HEK293 (cell line): Measurements from ENCODE around the gene TBL1X.

ENCODE experiments used
- CTCF ChIA-PET: fragments of 350-600 bp; formaldehyde crosslinking; extraction: SDS; loops from one replicate; lab custom pipeline; 2021; ENCODE audit warnings: antibody characterized with exemption; lab: Yijun Ruan, JAX
- POLR2A ChIA-PET: fragments of 300-600 bp; formaldehyde crosslinking; extraction: SDS; loops from one replicate; lab custom pipeline; 2020; ENCODE audit warnings: antibody characterized with exemption, inconsistent platforms; lab: Yijun Ruan, JAX
- H3K27ac ChIP-seq: fragments of 200-500 bp; sonication (Bioruptor generic); 2 replicates; pipeline ENCODE4 v1.5.1; 2014; ENCODE audit warnings: low read depth, low read length, control low read depth, inconsistent platforms; ENCODE audit errors: extremely low read depth
- H3K36me3 ChIP-seq, 2 experiments: fragments of 200-500 bp in 1 of 2; sonication (Bioruptor generic) in 1 of 2; 1 replicate in 1 of 2; 2 replicates in 1 of 2; pipeline ENCODE4 v1.5.1; 2014 to 2017; ENCODE audit warnings: inconsistent platforms in 2 of 2, low read length in 2 of 2; ENCODE audit not compliant: control insufficient read depth in 2 of 2, insufficient read depth in 1 of 2
- H3K4me1 ChIP-seq: fragments of 200-500 bp; sonication (Bioruptor generic); 2 replicates; pipeline ENCODE4 v1.5.1; 2014; ENCODE audit warnings: mild to moderate bottlenecking, low read length, inconsistent platforms; ENCODE audit not compliant: control insufficient read depth, insufficient read depth
- H3K4me3 ChIP-seq: 2 replicates; pipeline ENCODE4 v1.5.1; 2011; ENCODE audit warnings: low read depth, mild to moderate bottlenecking, control low read depth, low read length, moderate library complexity
- H3K9me3 ChIP-seq: fragments of 200-500 bp; sonication (Bioruptor generic); 2 replicates; pipeline ENCODE4 v1.5.1; 2014; ENCODE audit warnings: low read depth, low read length, inconsistent platforms; ENCODE audit not compliant: control insufficient read depth, insufficient read depth
- EGR2 ChIP-seq: fragments of 450-650 bp; formaldehyde crosslinking; IDR thresholded peaks from 2 replicates; pipeline ENCODE4 v1.5.1; 2016; ENCODE audit warnings: low read depth, missing biosample characterization, missing genetic modification characterization
- FEZF1 ChIP-seq: fragments of 450-650 bp; formaldehyde crosslinking; IDR thresholded peaks from 2 replicates; pipeline ENCODE4 v1.5.1; 2016; ENCODE audit warnings: missing biosample characterization, missing genetic modification characterization
- KLF7 ChIP-seq: fragments of 450-650 bp; formaldehyde crosslinking; IDR thresholded peaks from 2 replicates; pipeline ENCODE4 v1.5.1; 2016; ENCODE audit warnings: missing biosample characterization, missing genetic modification characterization, borderline replicate concordance
- PRDM1 ChIP-seq: fragments of 450-650 bp; formaldehyde crosslinking; IDR thresholded peaks from 2 replicates; pipeline ENCODE4; 2016; ENCODE audit warnings: missing biosample characterization, missing genetic modification characterization
- PRDM10 ChIP-seq: fragments of 450-650 bp; formaldehyde crosslinking; IDR thresholded peaks from 2 replicates; pipeline ENCODE4 v1.5.1; 2016; ENCODE audit warnings: missing biosample characterization, missing genetic modification characterization
- SETDB1 ChIP-seq: IDR thresholded peaks from one replicate; pipeline ENCODE4 v1.6.1; 2017; ENCODE audit warnings: mild to moderate bottlenecking, low read length, moderate library complexity, mixed read lengths; ENCODE audit not compliant: insufficient read length
- ZFHX2 ChIP-seq: fragments of 450-650 bp; formaldehyde crosslinking; conservative IDR thresholded peaks from 2 replicates; pipeline ENCODE4 v1.5.1; 2016; ENCODE audit warnings: missing biosample characterization, missing genetic modification characterization
- ZIC2 ChIP-seq: fragments of 450-650 bp; formaldehyde crosslinking; IDR thresholded peaks from 2 replicates; pipeline ENCODE4 v1.5.1; 2016; ENCODE audit warnings: missing biosample characterization, missing genetic modification characterization
- ZNF112 ChIP-seq: fragments of 450-650 bp; formaldehyde crosslinking; IDR thresholded peaks from 2 replicates; pipeline ENCODE4 v1.5.0; 2017; ENCODE audit warnings: missing biosample characterization, missing genetic modification characterization
- ZNF121 ChIP-seq: fragments of 450-650 bp; formaldehyde crosslinking; IDR thresholded peaks from 2 replicates; pipeline ENCODE4 v1.5.1; 2016; ENCODE audit warnings: missing biosample characterization, missing genetic modification characterization
- ZNF157 ChIP-seq: fragments of 450-650 bp; formaldehyde crosslinking; IDR thresholded peaks from 2 replicates; pipeline ENCODE4 v1.5.1; 2016; ENCODE audit warnings: missing biosample characterization, missing genetic modification characterization
- ZNF37A ChIP-seq: fragments of 450-650 bp; IDR thresholded peaks from 2 replicates; pipeline ENCODE4 v1.5.1; 2018; ENCODE audit warnings: missing biosample characterization, missing genetic modification characterization
- ZNF596 ChIP-seq: fragments of 450-650 bp; IDR thresholded peaks from 2 replicates; pipeline ENCODE4 v1.5.0; 2018; ENCODE audit warnings: missing biosample characterization, mild to moderate bottlenecking, missing genetic modification characterization, moderate library complexity
- ZNF600 ChIP-seq: fragments of 450-650 bp; formaldehyde crosslinking; IDR thresholded peaks from 2 replicates; pipeline ENCODE4 v1.5.1; 2016; ENCODE audit warnings: missing biosample characterization, missing genetic modification characterization
- ZNF610 ChIP-seq: fragments of 450-650 bp; formaldehyde crosslinking; IDR thresholded peaks from 2 replicates; pipeline ENCODE4 v1.5.1; 2016; ENCODE audit warnings: missing biosample characterization, missing genetic modification characterization, borderline replicate concordance
- ZNF664 ChIP-seq: fragments of 450-650 bp; formaldehyde crosslinking; IDR thresholded peaks from 2 replicates; pipeline ENCODE4 v1.5.1; 2016; ENCODE audit warnings: missing biosample characterization, missing genetic modification characterization
- ZNF701 ChIP-seq: fragments of 450-650 bp; formaldehyde crosslinking; IDR thresholded peaks from 2 replicates; pipeline ENCODE4 v1.5.1; 2016; ENCODE audit warnings: missing biosample characterization, missing genetic modification characterization
- ZNF777 ChIP-seq: fragments of 450-650 bp; formaldehyde crosslinking; IDR thresholded peaks from 2 replicates; pipeline ENCODE4 v1.5.1; 2017; ENCODE audit warnings: missing biosample characterization, missing genetic modification characterization, borderline replicate concordance
- ZSCAN23 ChIP-seq: fragments of 450-650 bp; formaldehyde crosslinking; IDR thresholded peaks from 2 replicates; pipeline ENCODE4 v1.5.1; 2016; ENCODE audit warnings: missing biosample characterization, missing genetic modification characterization
- TF ChIP-seq, protein P1 (sequence below): fragments of 450-650 bp; formaldehyde crosslinking; IDR thresholded peaks from 2 replicates; pipeline ENCODE4; 2016; ENCODE audit warnings: missing biosample characterization, missing genetic modification characterization

TBL1X gene

DNA sequence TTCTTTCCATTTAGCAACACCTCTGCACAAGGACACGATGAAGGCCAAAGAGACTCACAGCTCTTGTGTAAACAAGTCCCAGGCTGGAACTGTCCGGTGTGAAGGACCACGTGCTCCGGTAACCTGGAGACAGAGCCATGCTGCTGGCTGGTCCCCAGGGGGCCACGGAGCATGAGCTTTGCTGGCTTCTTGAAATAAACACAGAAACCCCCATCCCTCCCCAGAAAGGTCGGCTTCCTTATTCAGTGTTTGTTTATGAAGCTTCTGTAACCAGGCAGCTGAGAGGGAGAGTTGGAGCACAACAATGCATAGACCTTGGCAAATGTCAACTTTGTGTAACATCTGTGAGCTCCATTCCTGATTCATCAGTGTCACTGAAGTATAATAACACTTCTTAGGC lies 191.4 kb downstream of the TBL1X start:
- POLR2A ChIA-PET, result no interaction called here
- H3K36me3 ChIP-seq, result peaks cover 0 to 37% of the 10 kb centered on the region in 2 experiments; a peak in 1 of 3 replicates

DNA sequence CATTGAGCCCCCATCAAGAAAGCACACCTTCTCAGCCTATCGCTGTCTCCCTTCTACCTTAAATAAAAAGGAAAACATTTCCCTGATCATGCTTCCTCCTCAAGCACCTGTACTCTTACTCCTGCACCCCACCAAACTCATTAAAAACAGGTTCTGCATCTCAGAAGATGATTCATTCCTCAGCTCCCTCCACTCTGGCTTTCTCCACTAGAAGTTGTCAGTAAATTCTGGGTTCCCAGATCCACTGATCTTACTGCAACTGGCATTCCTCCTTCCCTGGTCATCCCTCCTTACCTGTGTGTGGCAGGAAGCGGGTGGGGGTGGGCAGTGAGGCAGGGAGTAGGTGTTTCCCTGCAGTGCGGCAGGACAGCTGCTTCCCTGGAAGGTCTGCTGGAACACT lies 192.0 kb downstream of the TBL1X start:
- H3K36me3 ChIP-seq, result peaks cover 0 to 37% of the 10 kb centered on the region in 2 experiments; a peak in 1 of 3 replicates
- TF ChIP-seq PRDM1 (tag by site-specific recombination), result no peak
- TF ChIP-seq, all 188 proteins: peak for 0
- Histone ChIP-seq H3K9me3 (no peaks in the 10 kb centered on the region), H3K27ac (no peak overlapping the region), H3K4me3 (no peak overlapping the region), H3K4me1 (no peaks in the 10 kb centered on the region)
- POLR2A ChIA-PET, result no interaction called here
- CTCF ChIA-PET, result interaction anchor here (0.6 kb wide), 1 partner anchor 603 kb away, joined by 3 read pairs; no protein-coding TSS in a partner anchor

More for the DNA sequence above, 191.4 kb downstream of the TBL1X start:
- H3K4me3 ChIP-seq, result no peak overlapping the region
- no peak for TF ChIP-seq EGR2 (tag by site-specific recombination)
- no peak for TF ChIP-seq ZFHX2
- no peak for TF ChIP-seq ZSCAN23
- no peaks in the 10 kb centered on the region for H3K9me3 ChIP-seq
- H3K4me1 ChIP-seq, result no peaks in the 10 kb centered on the region
- CTCF ChIA-PET, result no interaction called here
- no peak overlapping the region for H3K27ac ChIP-seq

GRCh38 chrX:9657590-9658256 lies 192.9 kb downstream of the TBL1X start:
- ChIA-PET CTCF (no interaction called here), POLR2A (no interaction called here)
- no peak overlapping the region for H3K4me3 ChIP-seq
- H3K9me3 ChIP-seq, result no peaks in the 10 kb centered on the region
- peaks cover 0 to 40% of the 10 kb centered on the region in 2 experiments; a peak in 1 of 3 replicates for H3K36me3 ChIP-seq
- TF ChIP-seq ZNF37A (tag by site-specific recombination) (no peak), ZNF600 (no peak), ZNF610 (tag by site-specific recombination) (no peak), ZNF777 (no peak), ZNF157 (no peak), FEZF1 (tag by site-specific recombination) (no peak), PRDM10 (tag by site-specific recombination) (no peak), ZIC2 (tag by site-specific recombination) (no peak), ZNF112 (no peak), ZNF664 (tag by site-specific recombination) (no peak), ZNF596 (tag by site-specific recombination) (no peak), PRDM1 (tag by site-specific recombination) (no peak), KLF7 (tag by site-specific recombination) (no peak), ZNF121 (tag by site-specific recombination) (no peak), SETDB1 (no peak), ZNF701 (tag by site-specific recombination) (no peak)
- TF ChIP-seq, protein P1, sequence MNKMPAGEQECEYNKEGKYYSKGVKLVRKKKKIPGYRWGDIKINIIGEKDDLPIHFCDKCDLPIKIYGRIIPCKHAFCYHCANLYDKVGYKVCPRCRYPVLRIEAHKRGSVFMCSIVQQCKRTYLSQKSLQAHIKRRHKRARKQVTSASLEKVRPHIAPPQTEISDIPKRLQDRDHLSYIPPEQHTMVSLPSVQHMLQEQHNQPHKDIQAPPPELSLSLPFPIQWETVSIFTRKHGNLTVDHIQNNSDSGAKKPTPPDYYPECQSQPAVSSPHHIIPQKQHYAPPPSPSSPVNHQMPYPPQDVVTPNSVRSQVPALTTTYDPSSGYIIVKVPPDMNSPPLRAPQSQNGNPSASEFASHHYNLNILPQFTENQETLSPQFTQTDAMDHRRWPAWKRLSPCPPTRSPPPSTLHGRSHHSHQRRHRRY, result no peak
- no peaks in the 10 kb centered on the region for H3K4me1 ChIP-seq
- H3K27ac ChIP-seq, result no peak overlapping the region
